Bronchial epithelial cell (primary cell): ENCODE results near the gene NR4A3. TPM values are rescaled to one million over a fixed set of nuclear protein-coding genes. Genes with fewer than 3 reads are reported as not detected.

Experiments used
- DNase-seq: peaks from one replicate; pipeline ENCODE4 v3.0.0-alpha.2; 2010; ENCODE audit warnings: low read depth
- FAIRE-seq: peaks from 2 replicates; lab custom pipeline; 2011; peaks lifted over from hg19 to GRCh38; lab: Jason Lieb, UNC
- H3K27me3 ChIP-seq: 2 replicates; pipeline ENCODE4 v1.5.1; 2011; ENCODE audit warnings: low read length; ENCODE audit not compliant: control insufficient read depth, insufficient read depth
- H3K36me3 ChIP-seq: 2 replicates; pipeline ENCODE4 v1.5.1; 2011; ENCODE audit warnings: low read length; ENCODE audit not compliant: control insufficient read depth, insufficient read depth
- H3K4me3 ChIP-seq: 2 replicates; pipeline ENCODE4 v1.5.1; 2011; ENCODE audit warnings: mild to moderate bottlenecking, low read depth, low read length, control low read depth
- total RNA-seq: library from RNA; depleted of rRNA; stranded (reverse); fragments of >200 nt; gene quantifications from 2 replicates; pipeline ENCODE4 v1.2.1, GENCODE V29; 2014
- TF ChIP-seq, protein P1 (sequence below): IDR thresholded peaks from 2 replicates; pipeline ENCODE4 v1.5.1; 2011; ENCODE audit warnings: mild to moderate bottlenecking, moderate library complexity, low read length, control low read depth, inconsistent platforms; ENCODE audit not compliant: insufficient read depth, severe bottlenecking

The NR4A3 gene
- total RNA-seq, 1 donor from 2014 or later: not detected

DNA sequence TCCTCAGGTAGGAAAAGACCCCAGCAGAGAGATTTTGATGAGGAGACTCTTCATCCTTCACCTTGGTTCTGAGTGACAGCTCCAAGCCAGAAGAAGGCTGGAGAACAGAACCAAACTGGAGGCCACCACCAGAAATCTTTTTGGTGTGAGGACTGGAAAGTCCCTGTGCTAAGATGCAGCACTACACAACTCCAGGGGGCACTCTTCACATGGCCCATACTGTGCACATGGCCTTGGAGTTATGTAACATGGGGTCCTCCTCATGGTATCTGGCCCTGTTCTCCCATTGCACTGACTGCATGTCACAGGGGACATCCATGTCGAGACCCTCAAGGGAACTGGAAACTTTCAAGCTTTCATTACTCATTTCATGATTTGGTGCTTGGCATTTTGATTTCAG, 67.4 kb downstream of the NR4A3 start:
- TF ChIP-seq, protein P1, sequence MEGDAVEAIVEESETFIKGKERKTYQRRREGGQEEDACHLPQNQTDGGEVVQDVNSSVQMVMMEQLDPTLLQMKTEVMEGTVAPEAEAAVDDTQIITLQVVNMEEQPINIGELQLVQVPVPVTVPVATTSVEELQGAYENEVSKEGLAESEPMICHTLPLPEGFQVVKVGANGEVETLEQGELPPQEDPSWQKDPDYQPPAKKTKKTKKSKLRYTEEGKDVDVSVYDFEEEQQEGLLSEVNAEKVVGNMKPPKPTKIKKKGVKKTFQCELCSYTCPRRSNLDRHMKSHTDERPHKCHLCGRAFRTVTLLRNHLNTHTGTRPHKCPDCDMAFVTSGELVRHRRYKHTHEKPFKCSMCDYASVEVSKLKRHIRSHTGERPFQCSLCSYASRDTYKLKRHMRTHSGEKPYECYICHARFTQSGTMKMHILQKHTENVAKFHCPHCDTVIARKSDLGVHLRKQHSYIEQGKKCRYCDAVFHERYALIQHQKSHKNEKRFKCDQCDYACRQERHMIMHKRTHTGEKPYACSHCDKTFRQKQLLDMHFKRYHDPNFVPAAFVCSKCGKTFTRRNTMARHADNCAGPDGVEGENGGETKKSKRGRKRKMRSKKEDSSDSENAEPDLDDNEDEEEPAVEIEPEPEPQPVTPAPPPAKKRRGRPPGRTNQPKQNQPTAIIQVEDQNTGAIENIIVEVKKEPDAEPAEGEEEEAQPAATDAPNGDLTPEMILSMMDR: no peak
- no peak for FAIRE-seq
- no peak overlapping the region for H3K4me3 ChIP-seq
- no peaks in the 10 kb centered on the region for H3K27me3 ChIP-seq
- DNase-seq: no peak
- H3K36me3 ChIP-seq: no peaks in the 10 kb centered on the region

DNA sequence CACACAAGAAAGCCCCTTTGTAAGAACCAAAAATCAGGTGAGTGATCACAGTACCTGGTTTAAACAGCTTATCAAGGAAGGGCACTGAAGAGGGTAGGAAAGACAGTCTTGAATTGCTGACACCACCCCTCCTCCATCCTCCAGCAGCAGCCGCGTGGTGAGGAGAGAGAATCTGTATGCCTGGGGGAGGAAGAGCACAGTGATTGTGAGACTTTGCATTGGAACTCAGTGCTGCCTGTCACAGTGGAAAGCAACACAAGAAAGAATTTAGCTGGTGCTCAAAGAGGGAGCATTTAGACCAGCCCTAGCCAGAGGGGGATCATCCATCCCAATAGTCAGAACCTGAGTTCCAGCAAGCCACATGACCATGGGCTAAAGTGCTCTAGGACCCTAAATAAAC, 73.1 kb downstream of the NR4A3 start:
- FAIRE-seq (no peak), DNase-seq (no peak)
- Histone ChIP-seq H3K27me3 (peaks cover 6% of the 10 kb centered on the region), H3K4me3 (no peak overlapping the region), H3K36me3 (no peaks in the 10 kb centered on the region)
- TF ChIP-seq, protein P1: no peak

DNA sequence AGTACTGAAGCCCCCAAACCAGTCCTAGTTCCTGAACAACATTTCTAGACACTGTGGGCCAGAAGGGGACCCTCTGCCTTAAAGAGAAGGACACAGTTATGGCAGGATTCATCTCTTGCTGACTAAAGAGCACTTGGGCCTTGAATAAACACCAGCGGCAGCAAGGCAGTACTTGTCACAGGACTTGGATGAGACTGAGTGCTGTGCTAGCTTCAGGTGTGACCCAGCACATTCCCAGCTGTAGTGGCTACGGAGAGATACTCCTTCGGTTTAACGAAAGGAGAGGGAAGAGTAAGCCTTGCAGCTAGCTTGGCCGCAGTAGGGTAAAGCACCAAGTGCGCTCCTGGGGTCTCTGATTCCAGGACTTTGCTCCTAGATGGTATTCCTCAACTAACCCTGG, 73.8 kb downstream of the NR4A3 start:
- TF ChIP-seq, protein P1: no peak
- peaks cover 6% of the 10 kb centered on the region for H3K27me3 ChIP-seq
- FAIRE-seq (no peak), DNase-seq (no peak)
- H3K4me3 ChIP-seq: no peak overlapping the region
- no peaks in the 10 kb centered on the region for H3K36me3 ChIP-seq

DNA sequence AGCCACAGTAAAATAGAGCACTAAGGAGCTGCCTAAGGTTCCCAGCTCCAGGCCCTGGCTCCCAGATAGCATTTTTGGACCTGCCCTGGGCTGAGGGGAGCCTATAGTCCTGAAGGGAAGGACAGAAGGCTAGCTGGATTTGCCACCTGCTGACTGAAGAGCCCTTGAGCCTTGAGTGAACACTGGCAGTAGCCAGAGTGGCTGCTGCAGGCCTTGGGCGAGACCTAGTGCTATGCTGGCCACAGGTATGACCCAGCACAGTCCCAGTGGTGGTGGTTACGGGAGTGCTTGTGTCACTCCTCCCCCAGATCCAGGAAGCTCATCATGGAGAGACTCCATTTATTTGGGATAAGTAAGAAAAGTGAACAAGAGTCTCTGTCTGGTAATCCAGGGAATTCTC, 74.4 kb downstream of the NR4A3 start:
- TF ChIP-seq, protein P1: no peak
- no peak overlapping the region for H3K4me3 ChIP-seq
- no peak for DNase-seq
- H3K36me3 ChIP-seq: no peaks in the 10 kb centered on the region
- H3K27me3 ChIP-seq: peaks cover 6% of the 10 kb centered on the region
- no peak for FAIRE-seq

DNA sequence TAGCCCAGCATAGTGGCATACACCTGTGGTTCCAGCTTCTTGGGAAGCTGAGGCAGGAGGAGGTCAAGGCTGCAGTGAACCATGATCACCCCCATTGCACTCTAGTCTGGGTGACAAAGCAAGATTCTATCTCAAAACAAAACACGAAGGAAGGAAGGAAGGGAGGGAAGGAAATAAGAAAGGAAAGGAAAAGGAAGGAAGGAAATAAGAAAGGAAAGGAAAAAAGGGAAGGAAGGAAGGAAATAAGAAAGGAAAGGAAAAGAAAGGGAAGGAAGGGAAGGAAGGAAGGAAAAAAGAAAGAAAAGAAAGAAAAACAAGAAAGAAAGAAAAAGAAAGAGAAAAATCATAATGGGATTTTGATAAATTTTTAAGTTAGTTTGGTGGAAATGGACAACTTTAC, 81.7 kb downstream of the NR4A3 start:
- no peak for DNase-seq
- FAIRE-seq: no peak
- TF ChIP-seq, protein P1: no peak
- Histone ChIP-seq H3K36me3 (no peaks in the 10 kb centered on the region), H3K4me3 (no peak overlapping the region), H3K27me3 (no peaks in the 10 kb centered on the region)

DNA sequence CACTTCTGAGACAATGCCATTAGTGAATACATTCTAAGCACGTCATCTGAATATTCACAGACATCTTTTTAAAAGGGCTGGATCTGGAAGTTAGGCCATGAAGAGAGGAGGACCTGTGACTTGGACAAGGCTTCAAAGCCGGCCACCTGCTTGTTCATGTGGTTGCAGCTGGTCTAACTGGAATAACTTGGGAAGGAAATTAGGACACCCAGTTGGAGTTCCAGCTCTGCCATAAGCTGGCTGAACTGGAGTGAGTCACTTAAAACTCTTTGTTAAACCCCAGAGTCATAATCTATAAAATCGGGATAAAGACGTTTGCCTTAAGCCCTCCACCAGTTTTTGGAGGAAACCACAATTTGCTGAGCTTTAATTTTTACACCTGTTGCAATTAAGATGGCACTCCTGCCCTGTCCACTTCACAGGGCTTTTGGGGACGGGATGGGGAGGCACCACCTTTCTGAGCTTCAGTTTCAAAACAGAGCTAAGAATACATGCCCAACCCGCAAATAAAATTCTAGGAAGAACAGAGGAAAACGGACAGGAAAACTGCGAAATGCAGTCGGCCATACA, 84.2 kb downstream of the NR4A3 start:
- Histone ChIP-seq H3K27me3 (no peaks in the 10 kb centered on the region), H3K36me3 (no peaks in the 10 kb centered on the region), H3K4me3 (peak overlapping the region; percentile 81)
- DNase-seq (peak; percentile 62), FAIRE-seq (no peak)
- TF ChIP-seq, protein P1: no peak
